Hematopoietic multipotent progenitor cell treated with erythropoietin and hydrocortisone succinate and interleukin-3 and kit ligand, for 15 days (in vitro differentiated cells): Measurements from ENCODE around the gene FBXL20.

ENCODE experiments used
- DNase-seq: peaks from one replicate; pipeline ENCODE4 v3.0.0-alpha.2; 2015; ENCODE audit warnings: low spot score

Gene FBXL20

DNA sequence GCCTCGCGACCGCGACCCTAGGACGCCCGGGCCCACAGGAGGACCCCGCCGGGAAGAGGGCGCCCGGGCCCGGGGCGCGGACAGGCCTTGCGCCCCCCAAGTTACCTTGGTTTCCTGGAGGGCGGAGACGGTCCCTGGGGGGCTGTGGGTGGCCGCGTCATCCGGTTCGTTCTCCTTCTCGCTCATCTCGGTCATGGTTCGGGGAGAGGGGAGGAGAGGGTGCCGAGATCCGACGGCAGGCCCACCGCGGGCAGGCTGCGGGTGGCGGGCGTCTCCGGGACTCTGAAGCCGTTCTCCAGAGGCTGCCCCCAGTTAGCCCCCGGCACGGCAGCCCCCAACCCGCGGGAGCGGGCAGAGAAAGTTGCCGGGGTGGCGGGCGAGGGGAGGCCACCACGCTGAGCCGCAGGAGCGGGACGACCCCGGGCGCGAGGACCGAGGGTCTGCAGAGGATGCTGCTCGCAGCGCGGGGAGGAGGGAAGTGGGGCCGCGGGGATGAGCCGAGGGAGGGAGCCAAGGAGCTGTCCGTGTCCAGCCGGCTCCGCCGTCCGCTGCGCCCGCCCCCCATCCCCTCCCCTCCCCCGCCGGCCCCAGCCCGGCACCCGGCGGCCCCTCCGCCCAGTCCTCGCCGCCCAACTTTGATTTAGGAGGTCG lies 176.0 kb downstream of the FBXL20 start, which contains the start of gene STAC2:
Gene STAC2, minus strand, starts transcription at position 638 of the 651 bp plus-strand sequence. Its CDS starts 443 bp downstream, at position 195.
- no peak for DNase-seq

DNA sequence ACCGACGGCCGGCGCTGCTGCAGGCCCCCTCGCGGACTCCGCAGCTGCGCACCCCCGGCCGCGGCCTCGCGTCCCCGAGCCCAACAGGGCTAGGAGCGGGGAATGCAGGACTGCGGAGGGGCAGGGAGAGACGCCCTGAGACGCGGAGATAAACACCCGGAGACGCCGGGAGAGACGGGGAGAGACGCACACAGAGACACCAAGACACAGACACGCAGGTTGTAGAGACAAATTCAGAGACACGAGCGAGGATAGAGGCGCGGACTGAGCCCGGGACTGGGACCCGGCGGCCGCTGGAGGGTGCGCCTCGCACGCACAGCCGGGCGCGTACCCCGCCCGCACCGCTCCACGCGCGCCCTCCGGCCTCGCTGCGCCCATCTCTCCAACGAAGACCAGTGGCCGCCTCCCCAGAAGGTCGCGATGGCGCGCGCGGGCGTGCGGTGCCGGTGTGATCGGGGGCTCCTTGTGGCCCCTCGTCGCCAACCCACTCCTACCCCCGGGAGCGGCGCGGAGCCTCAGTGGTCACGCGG lies 176.6 kb downstream of the FBXL20 start:
- DNase-seq: no peak

DNA sequence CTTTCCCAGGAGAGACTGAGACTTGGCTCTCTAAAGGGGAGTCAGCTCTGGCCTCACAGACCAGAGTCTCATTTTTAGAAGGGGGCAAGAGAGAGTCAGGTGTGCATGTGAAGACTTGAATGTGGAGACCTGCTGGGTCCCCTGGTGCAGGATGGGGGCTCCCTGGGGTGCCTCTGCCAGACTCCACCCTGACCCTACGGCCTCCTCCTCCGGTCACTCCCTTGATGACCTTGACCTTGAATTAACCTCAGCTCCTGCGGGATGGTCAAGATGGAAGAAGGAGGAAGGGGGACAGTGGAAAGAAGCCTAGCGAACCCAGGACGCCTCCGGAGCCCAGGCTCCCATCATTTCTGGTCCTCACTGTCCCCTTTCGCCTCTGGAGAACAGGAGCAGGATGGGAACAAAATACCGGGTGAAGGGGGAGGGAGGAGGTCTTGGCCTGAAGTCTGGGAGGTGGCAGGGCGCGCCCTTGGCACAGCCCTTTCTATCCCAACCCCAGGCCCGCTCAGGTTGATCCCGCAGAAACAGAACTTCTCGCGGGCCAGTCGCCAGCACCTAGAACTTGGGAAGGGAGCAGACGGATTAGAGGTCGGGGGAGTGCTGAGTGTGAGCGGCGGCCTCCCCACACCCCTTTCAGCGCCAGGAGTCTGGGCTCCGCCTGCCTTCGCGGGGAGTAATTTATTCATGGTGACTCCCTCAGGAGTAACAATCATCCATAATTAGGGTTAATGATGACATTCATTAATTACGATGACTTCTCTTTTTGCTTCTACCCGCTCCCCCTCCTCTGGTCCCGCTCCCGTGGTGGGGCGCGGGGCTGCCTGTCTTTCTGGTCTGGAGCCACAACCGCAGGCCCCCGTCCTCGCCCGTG lies 177.3 kb downstream of the FBXL20 start:
- DNase-seq: no peak

DNA sequence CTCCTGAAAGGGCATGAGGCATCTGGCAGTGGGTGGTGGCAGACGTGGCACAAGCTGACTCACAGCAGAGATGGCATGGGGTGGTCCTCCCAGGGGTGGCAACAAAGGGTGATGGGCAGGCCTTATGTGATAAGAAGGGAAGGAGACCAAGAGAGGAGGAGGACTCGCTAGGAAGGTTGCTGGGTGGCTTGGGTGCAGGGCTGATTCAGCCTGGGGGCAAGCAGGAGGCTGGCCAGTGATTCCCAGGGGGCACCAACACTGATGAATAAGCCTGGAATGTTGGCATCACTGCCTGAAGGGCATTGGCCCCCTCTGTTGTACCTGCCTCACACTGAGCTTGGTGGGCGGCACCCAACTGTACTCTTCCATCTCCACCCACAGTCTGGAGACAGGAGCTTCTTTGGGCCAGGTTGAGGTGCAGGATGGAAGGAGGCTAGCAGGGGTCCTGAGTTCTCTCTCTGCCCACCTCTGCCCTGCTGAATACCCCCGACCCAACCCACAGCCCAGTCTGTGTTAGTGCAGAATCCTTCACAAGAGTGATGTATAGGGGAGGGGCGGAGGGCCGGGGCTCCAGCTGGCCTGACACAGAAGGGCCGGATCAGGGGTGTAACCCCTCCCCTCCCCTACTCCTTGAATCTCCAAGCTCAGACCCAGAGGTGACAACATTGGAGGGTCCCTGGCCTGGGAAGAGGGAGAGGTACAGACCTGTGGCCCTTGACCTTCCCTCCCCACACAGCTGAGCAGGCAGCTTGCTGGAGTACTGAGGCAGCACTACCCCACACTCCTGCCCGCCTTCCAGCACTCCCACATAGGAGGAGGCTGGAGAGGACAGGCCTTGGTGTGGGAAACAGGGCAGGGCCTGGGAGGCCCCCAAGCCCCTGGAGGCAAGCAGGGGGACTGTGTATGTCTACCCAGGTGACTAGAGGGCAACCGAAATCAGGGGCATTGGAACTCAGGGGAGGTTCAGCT lies 178.3 kb downstream of the FBXL20 start:
- DNase-seq: no peak

DNA sequence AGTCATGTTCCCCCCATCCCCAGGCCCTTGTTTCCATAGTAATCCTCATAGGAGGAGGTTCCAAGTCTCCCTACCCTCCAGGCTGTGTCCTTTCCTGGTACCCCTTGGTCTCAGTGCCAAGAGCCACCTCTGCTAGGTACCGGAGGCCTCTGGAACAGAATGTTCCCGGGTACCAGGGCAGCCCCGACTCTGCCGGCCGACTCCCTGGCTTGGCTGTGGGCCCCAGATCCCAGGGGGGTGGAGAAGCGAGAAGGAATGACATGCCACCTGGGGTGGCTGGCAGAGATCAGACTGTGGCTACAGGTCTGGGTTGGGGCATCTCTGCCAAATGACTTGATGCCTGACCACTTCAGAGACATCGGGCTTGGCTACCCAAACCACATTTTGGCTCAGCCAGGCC lies 179.3 kb downstream of the FBXL20 start:
- no peak for DNase-seq

DNA sequence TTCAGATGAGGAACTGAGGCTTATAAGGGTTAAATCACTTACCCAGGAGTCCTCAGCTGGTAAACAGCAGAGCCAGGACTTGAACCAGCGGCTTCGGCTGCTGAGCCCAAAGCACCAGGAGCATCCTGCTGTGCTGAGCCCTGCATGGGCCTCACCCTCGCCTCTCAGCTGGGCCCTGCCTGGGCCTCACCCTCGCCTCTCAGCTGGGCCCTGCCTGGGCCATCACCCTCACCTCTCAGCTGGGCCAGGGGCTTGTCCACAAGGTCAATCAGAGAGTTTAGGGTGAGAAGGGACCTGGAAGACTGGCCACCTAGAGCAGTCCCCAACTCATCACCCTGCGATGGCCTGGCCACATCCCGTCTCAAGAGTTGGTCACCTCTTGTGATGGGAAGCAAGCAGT lies 179.9 kb downstream of the FBXL20 start:
- DNase-seq: no peak

DNA sequence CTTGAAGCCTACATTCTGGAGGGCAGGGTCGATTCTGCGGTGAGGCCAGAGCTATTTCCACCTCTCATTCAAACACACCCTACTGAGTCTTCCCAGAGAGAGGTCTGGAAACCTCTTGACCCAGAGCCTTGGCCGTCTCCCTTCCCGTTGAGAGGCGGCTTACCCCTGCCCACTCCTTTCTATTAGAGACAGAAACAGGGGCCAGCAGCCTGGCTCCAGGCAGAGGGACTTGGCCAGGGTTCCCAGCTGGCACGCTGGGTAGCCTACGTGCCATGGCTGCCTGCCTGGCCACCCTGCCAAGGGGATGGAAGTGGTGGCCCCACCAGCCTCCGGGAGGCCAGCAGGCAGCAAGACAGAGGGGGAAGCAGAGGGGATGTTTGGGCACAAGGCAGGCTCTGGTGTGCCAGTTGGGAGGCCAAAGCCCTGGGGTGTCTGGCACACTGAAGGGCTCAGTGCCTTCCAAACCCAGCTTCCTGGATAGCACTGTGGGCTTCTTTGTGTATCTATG lies 181.7 kb downstream of the FBXL20 start:
- DNase-seq: no peak

DNA sequence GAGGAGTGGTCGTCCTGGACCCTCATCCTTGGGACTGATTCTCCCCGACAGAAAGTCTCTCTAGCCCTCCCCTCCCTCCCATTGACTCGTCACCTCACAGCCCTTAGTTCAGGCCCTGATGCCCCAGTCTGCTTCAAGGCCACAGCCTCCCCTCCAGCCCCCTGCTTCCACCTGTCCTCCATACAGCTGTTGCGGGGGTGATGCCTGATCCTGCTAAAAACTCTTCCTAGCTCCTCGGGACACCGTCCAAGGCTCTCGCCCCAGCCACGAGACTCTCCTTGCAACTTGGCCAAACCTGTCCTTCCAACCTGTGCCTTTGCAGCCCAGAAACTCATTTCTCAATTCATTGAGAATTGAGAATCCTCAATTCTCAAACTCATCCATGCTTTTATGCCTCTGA lies 182.5 kb downstream of the FBXL20 start:
- DNase-seq: no peak

DNA sequence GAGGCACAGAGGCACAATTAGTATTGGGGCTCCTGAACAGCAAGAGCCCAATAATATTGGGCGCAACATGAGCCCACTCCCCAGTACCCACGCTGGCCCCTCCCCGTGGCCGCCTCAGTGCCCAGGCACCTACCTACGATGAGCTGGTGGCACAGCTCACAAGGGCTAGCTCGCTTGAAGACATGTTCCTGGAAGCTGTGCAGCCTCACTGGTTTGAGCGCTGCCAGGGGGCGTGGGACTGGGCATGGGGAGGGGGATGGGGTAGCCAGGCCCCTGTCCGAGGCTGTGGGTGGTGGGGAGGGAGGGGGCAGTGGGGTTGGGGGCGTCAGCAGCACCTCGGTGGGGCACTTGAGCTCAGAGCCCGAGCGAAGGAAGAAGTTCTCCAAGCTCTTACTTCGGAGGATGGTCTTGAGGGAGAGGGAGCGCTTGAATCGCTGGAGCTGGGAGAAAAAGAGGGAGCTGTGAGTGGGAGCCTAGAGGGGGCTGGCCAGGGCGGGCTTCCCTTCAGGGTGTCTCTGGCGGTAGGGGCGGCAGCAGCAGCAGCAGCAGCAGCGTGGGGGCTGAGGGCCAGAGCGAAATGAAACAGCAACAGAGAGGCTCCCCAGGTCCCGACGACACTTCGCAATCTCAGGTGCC lies 183.6 kb downstream of the FBXL20 start:
- DNase-seq: no peak

DNA sequence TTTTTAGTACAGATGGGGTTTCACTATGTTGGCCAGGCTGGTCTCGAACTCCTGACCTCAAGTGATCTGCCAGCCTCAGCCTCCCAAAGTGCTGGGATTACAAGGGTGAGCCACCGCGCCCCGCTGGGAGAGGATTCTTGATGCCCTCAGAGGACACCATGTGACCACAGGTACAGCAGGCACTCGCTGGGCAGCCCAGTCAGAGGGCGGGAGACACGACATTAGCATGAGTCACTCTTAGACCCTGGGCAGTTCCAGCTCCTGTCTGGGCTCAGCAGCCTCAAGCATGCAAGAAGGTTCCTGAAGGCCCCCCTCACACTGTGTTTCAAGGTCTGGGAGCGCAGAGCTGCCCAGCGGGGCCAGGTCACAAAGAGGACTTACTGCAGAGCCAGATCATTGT lies 187.6 kb downstream of the FBXL20 start:
- no peak for DNase-seq

DNA sequence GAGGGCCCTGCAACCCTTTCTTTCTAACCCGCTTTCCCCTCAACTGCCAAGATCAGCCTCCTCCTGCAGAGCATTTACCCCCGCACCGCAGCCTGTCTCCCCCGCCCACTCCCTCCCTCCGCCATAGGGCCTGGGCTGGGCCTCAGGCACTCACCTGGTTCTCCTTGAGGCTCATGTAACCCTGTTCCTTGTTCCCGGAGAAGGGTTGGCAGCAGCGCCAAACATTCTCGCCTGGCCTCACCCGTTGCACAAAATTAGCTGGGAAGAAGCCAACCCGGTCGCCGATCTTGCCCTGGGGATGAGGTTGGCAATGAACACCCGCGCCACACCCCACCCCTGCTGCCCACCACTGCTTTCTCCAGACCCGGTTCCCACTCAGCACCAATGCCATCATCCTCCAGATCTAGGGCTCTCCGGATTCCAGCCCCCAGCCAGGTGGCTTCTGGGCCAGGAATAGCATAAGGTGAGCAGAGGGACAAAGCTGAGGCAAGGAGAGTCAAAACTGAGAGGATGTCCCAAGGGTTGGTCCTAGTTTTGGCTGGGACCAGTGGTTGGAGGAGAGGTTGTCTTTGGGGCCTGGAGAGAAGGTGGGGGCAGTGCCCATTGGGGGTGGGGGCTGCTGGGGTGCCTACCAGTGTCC lies 188.5 kb downstream of the FBXL20 start:
- DNase-seq: no peak

DNA sequence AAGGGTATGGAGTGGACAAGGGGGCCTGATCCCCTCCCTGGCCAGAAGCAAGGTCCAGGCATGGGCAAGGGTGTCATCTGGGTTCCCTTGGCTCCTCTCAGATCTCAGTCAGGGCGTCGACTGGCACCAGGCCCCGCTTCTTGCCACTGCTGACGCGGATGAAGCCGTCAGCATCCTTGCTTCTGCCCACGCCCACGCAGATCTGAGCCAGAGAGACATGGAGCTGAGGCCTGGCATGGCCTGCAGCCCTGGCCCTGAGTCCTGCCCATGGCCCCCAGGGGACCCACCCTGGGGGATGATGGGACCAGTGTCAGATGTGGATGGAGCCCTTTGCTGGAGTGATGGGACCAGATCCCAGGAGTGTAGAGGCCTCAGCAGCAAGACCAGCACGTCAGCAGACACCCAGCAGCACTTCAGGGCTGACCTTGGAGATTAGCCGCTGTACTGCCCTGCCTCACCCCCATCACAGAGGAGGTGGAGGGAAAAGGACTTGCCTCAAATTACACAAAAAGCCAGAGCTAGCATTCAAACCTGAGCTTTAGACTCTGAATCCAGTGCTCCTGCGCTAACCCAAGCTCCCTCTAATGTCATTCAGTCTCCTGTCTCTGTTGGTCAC lies 189.1 kb downstream of the FBXL20 start:
- DNase-seq: no peak

DNA sequence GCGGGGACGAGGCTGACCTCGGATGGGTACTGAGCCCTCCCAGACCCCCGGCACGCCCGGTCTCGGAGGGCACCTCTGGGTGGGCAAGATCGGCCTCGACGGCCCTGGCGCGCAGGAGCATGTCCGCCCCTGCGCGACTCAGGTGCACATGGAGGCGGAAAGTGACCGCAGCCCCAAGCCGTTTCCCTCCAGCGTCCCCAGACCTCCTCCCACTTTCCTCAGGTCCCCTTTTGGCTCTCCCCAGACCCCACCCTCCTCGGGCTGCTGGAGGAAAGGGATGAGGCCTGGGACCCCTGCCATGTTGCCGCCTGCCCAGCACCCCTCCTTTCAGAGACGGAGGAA lies 191.4 kb downstream of the FBXL20 start:
- no peak for DNase-seq

DNA sequence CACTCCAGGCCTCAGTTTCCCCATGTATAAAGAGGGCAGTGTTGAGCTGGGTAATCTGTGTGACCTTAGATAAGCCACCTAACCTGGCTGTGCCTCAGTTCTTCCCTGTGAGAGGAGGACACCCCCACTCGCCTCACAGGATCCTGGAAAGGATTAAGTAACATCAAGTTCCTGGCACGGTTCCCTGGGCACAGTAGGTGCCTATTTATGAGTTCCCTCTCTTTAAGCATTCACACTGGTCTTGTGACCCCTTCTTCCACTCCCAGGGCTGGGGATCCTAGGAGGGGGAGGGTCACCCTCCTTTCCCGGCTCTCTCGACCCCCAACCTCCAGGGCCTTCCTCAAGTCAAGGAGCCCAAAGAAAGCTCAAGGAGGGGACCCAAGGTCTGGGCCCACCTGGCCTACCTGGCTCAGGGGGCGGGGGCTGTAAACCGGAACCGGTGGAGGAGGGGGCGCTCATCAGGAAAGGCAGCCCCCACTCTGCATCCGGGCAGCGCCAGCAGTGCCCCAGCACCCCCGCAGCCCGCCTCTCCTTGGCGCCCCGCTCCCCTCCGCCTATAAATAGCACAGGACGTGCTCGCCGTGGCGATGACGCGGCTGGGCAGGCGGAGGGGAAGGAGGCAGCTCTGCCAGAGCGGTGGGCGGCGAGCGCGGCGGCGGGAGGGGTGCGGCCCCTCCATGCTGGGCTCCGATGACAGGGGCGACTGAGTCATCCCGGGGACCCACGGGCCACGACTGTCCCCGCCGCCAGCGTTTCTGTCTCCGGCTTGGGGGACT lies 191.9 kb downstream of the FBXL20 start:
- DNase-seq: no peak

DNA sequence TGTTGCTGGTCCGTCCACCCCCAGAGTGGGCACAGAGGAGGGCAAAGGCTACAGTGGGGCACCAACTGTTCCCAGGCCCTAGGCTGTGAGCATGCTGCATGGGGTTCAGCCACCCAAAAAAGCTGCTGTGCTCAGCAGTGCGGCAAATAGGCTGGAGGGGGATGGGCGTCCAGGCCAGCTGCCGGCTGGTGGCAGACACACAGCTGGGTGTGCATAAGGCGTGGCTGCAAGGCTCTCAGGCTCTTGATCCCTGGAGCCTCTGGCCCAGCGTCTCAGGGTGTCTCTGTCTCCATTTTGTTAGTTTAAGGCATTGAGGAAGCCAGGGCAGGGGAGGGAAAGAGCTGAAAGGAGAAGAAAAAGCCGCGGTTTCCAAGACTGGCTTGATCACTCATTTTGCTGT lies 192.5 kb downstream of the FBXL20 start:
- DNase-seq: no peak

DNA sequence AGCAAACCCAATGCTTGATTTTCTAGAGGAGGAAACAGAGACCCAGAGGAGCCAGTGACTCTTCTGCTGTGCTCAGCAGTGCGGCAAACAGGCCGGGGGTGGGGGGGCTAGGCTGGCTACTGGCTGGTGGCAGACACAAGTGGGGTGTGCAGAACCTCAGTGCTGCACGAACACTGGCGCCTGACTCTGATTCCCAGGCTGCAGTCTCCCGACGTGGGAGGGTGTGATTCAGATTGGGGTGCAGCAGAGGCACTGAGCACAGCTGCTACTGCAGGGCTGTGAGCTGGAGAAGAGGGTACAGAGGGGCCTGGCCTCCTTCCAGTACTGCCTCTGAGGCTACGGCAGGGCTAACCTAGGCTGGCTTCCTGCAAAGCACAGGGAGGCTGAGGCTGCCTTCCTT lies 193.3 kb downstream of the FBXL20 start:
- no peak for DNase-seq

DNA sequence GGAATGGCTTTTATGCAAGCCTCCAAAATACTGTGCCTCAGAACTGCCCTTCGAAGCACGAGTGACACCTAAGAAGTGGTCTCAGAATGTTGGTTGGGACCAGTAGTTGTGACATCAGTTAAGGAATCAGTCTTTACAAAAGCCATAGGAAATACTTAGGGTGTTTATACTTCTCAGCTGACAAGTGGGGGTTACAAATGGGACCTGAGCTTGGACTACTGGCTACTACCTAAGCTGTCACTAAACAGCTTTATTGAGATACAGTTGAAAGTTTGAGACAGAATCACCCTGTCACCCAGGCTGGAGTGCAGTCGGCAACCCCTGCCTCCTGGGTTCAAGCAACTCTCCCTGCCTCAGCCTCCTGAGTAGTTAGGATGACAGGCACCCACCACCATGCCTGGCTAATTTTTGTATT lies 196.3 kb downstream of the FBXL20 start:
- no peak for DNase-seq

DNA sequence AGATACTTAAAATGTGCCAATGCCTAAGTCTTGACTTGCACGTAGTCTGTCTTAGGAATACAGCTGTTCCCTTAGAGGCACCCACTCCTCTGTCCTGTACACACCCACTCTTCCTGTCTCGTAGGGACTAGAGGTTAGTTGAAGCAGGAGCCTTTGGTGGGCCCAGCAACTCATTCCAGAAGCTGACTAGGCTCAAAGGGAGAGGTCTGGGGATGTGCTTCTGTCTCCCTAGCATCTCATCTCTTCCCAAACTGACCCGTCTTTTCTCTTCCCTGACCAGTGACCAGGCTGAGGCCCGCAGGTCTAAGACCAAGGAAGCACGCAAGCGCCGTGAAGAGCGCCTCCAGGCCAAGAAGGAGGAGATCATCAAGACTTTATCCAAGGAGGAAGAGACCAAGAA lies 197.2 kb downstream of the FBXL20 start:
- DNase-seq: no peak
